BJ (cell line): Measurements from ENCODE around the gene SLC8A2. TPM values are rescaled to one million over a fixed set of nuclear protein-coding genes. Genes with fewer than 3 reads are reported as not detected.

Source experiments
- CTCF ChIA-PET: fragments of 350-600 bp; formaldehyde crosslinking; extraction: SDS; loops from one replicate; lab custom pipeline; 2021; ENCODE audit warnings: antibody characterized with exemption, inconsistent platforms; lab: Yijun Ruan, JAX
- POLR2A ChIA-PET: fragments of 300-600 bp; sonication (Branson Sonifier 250); formaldehyde crosslinking; extraction: SDS; loops from one replicate; lab custom pipeline; 2021; ENCODE audit warnings: antibody characterized with exemption; lab: Charles Lee
- DNase-seq: peaks from one replicate; pipeline ENCODE4 v3.0.0-alpha.2; 2011; ENCODE audit warnings: low read depth
- H3K27me3 ChIP-seq: 2 replicates; pipeline ENCODE4 v1.6.0; 2011; ENCODE audit warnings: low read length; ENCODE audit not compliant: control insufficient read depth, insufficient read depth
- H3K36me3 ChIP-seq: 2 replicates; pipeline ENCODE4 v1.5.1; 2011; ENCODE audit warnings: low read length; ENCODE audit not compliant: control insufficient read depth, insufficient read depth
- H3K4me3 ChIP-seq: 2 replicates; pipeline ENCODE4 v1.5.1; 2011; ENCODE audit warnings: low read depth, mild to moderate bottlenecking, control low read depth, low read length
- polyA plus RNA-seq: library from polyadenylated mRNA; depleted of rRNA; stranded (reverse); fragments of >200 nt; gene quantifications from 2 replicates; pipeline ENCODE4 v1.2.3, GENCODE V29; 2011
- TF ChIP-seq, protein P1 (sequence below): IDR thresholded peaks from 2 replicates; pipeline ENCODE4 v1.5.1; 2011; ENCODE audit warnings: low read depth, mild to moderate bottlenecking, control low read depth, inconsistent platforms, low read length, moderate library complexity; ENCODE audit not compliant: insufficient read depth

SLC8A2 gene
- polyA plus RNA-seq, 1 experiment: 0.02 TPM

DNA sequence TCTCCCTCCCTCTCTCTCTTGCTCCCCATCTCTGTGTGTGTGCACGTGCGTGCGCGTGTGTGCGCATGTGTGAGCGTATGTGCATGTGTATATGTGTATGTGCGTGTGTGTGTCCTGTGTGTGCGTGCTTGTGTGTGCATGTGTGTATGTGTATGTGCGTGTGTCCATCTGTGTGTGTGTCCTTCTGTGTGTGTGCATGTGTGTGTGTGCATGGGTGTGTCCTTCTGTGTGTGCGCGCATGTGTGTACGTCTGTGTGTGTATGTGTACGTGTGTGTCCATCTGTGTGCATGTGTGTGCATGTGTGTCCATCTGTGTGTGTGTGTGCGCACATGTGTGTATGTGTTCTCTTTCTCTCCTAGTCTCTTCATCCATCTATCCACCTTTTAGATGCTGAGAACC is 12.2 kb downstream of the SLC8A2 start:
- Histone ChIP-seq H3K27me3 (peaks cover 35% of the 10 kb centered on the region), H3K36me3 (no peaks in the 10 kb centered on the region), H3K4me3 (no peak overlapping the region)
- ChIA-PET POLR2A (no interaction called here), CTCF (no interaction called here)
- DNase-seq: no peak
- TF ChIP-seq, protein P1, sequence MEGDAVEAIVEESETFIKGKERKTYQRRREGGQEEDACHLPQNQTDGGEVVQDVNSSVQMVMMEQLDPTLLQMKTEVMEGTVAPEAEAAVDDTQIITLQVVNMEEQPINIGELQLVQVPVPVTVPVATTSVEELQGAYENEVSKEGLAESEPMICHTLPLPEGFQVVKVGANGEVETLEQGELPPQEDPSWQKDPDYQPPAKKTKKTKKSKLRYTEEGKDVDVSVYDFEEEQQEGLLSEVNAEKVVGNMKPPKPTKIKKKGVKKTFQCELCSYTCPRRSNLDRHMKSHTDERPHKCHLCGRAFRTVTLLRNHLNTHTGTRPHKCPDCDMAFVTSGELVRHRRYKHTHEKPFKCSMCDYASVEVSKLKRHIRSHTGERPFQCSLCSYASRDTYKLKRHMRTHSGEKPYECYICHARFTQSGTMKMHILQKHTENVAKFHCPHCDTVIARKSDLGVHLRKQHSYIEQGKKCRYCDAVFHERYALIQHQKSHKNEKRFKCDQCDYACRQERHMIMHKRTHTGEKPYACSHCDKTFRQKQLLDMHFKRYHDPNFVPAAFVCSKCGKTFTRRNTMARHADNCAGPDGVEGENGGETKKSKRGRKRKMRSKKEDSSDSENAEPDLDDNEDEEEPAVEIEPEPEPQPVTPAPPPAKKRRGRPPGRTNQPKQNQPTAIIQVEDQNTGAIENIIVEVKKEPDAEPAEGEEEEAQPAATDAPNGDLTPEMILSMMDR: no peak

DNA sequence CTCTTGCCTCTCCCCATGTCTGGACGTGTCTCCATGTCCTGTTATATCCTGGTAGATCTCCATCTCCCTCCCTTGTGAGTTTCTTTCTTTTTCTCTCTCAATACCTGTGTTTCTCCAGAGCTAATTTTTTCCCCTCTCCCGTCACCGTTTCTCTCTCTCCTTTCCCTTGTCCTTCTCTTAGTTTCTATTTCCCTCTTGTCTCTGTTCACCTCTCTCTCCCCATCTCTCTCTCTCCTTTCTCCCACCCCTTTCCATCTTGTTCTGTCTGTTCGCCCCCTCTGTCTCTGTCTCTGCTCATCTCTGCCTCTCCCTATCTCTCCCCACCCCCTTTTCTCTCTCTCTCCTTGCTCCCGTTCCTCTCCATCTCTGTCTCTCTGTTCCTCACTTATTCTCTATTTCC is 13.0 kb downstream of the SLC8A2 start:
- ChIA-PET POLR2A (no interaction called here), CTCF (interaction anchor here (0.6 kb wide), 1 partner anchor 40 kb away, joined by 3 read pairs; the partner anchor contains the start of gene MEIS3)
- no peak overlapping the region for H3K4me3 ChIP-seq
- no peak for DNase-seq
- TF ChIP-seq, protein P1: no peak
- H3K36me3 ChIP-seq: no peaks in the 10 kb centered on the region
- H3K27me3 ChIP-seq: peaks cover 35% of the 10 kb centered on the region

DNA sequence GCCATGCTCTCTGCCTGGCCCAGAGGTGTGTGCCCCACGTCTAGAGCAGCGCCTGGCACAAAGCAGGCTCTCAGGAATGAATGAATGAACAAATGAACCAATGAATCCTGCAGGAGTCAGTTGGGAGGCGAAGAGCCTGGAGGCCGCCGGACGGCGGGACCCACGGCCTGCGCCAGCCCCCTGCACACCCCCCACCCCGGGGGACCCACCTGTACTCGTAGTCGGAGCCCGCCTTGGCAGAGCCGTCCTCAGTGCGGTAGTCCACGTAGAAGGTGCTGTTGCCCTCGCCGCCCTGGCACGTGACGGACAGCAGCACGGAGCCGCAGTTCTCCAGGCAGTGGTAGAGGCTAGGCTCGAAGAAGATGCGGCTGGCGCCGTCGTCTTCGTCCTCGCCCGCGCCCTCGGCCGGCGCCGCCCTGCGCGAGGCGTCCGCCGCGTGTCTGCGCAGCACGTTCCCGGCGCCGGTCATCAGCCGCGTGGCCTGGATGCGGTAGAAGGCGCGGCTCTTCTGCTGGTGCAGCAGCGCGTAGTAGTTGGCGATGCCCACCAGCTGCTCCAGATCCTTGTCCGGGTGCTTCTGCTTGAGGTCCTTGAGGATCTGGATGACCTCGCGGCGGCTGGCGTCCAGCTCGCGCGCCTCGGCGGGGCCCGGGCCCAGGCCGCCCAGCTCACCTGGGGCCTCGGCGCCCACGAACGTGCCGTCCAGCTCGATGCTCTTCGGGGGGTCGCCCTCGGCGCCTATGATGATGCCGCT is 14.8 kb downstream of the SLC8A2 start:
- DNase-seq: no peak
- H3K36me3 ChIP-seq: no peaks in the 10 kb centered on the region
- TF ChIP-seq, protein P1: no peak
- ChIA-PET CTCF (interaction anchor here (1.2 kb wide), 1 partner anchor 20 kb away, joined by 3 read pairs; no protein-coding TSS in a partner anchor), POLR2A (no interaction called here)
- H3K4me3 ChIP-seq: no peak overlapping the region
- H3K27me3 ChIP-seq: peaks cover 37% of the 10 kb centered on the region

GRCh38 chr19:47450478-47450877 is 21.2 kb downstream of the SLC8A2 start:
- H3K27me3 ChIP-seq: peaks cover 38% of the 10 kb centered on the region
- no peak for DNase-seq
- CTCF ChIA-PET: interaction anchor here (0.5 kb wide), 1 partner anchor 11 kb away, joined by 3 read pairs; no protein-coding TSS in a partner anchor
- TF ChIP-seq, protein P1: no peak
- H3K4me3 ChIP-seq: no peak overlapping the region
- POLR2A ChIA-PET: no interaction called here
- H3K36me3 ChIP-seq: no peaks in the 10 kb centered on the region

GRCh38 chr19:47448360-47448727 is 23.3 kb downstream of the SLC8A2 start:
- Histone ChIP-seq H3K36me3 (no peaks in the 10 kb centered on the region), H3K4me3 (no peak overlapping the region), H3K27me3 (peaks cover 45% of the 10 kb centered on the region)
- POLR2A ChIA-PET: no interaction called here
- CTCF ChIA-PET: interaction anchor here (1.0 to 2.1 kb wide), 5 partner anchors 12 to 265 kb away, joined by 3 to 7 read pairs (median 3); partner anchors contain the start of gene KPTN
- no peak for DNase-seq
- TF ChIP-seq, protein P1: no peak
